H9 (cell line): ENCODE data around the gene SLMAP. TPM values are rescaled to one million over a fixed set of nuclear protein-coding genes. Genes with fewer than 3 reads are reported as not detected.

Experiments used
- DNase-seq: peaks from one replicate; pipeline ENCODE4 v3.0.0-alpha.2; 2017
- H2AFZ ChIP-seq: one replicate; pipeline ENCODE4 v1.6.1; 2013; ENCODE audit warnings: mild to moderate bottlenecking, low read length, control low read depth, moderate library complexity
- H2AK5ac ChIP-seq: 2 replicates; pipeline ENCODE4 v1.6.1; 2013; ENCODE audit warnings: low read length, control low read depth, mixed read lengths; ENCODE audit not compliant: insufficient read length
- H2BK120ac ChIP-seq: one replicate; pipeline ENCODE4 v1.6.1; 2013; ENCODE audit warnings: low read depth, mild to moderate bottlenecking, low read length, control low read depth, inconsistent platforms; ENCODE audit not compliant: poor library complexity, severe bottlenecking
- H2BK12ac ChIP-seq: 2 replicates; pipeline ENCODE4 v1.6.1; 2013; ENCODE audit warnings: low read length, control low read depth, mixed read lengths, low read depth; ENCODE audit not compliant: insufficient read length
- H2BK15ac ChIP-seq: 2 replicates; pipeline ENCODE4 v1.6.1; 2013; ENCODE audit warnings: low read depth, low read length, control low read depth
- H2BK20ac ChIP-seq: one replicate; pipeline ENCODE4 v1.6.1; 2013; ENCODE audit warnings: low read depth, mild to moderate bottlenecking, low read length, control low read depth, inconsistent platforms; ENCODE audit not compliant: poor library complexity, severe bottlenecking
- H2BK5ac ChIP-seq: 2 replicates; pipeline ENCODE4 v1.6.1; 2013; ENCODE audit warnings: low read length, control low read depth, mixed read lengths; ENCODE audit not compliant: insufficient read length
- H3K14ac ChIP-seq: 2 replicates; pipeline ENCODE4 v1.6.1; 2013; ENCODE audit warnings: low read length, control low read depth; ENCODE audit not compliant: insufficient read depth
- H3K18ac ChIP-seq: 2 replicates; pipeline ENCODE4 v1.6.1; 2013; ENCODE audit warnings: low read depth, mild to moderate bottlenecking, mixed read lengths, low read length, control low read depth; ENCODE audit not compliant: insufficient read length
- H3K23ac ChIP-seq: 2 replicates; pipeline ENCODE4 v1.6.1; 2013; ENCODE audit warnings: low read length, control low read depth, mixed read lengths, low read depth; ENCODE audit not compliant: insufficient read length
- H3K23me2 ChIP-seq: 2 replicates; pipeline ENCODE4 v1.6.1; 2013; ENCODE audit warnings: low read depth, mild to moderate bottlenecking, mixed read lengths, low read length, control low read depth; ENCODE audit not compliant: insufficient read length, poor library complexity, severe bottlenecking
- H3K27ac ChIP-seq: 2 replicates; pipeline ENCODE4 v1.5.1; 2013; ENCODE audit warnings: low read length, control low read depth, mixed read lengths, low read depth; ENCODE audit not compliant: insufficient read length
- H3K27me3 ChIP-seq: 2 replicates; pipeline ENCODE4 v1.6.1; 2013; ENCODE audit warnings: low read length, control low read depth, inconsistent platforms; ENCODE audit not compliant: insufficient read depth
- H3K4ac ChIP-seq: 2 replicates; pipeline ENCODE4 v1.6.1; 2013; ENCODE audit warnings: low read depth, mild to moderate bottlenecking, control low read depth, inconsistent platforms, low read length, moderate library complexity
- H3K4me1 ChIP-seq: 2 replicates; pipeline ENCODE4 v1.6.1; 2013; ENCODE audit warnings: low read length, control low read depth, inconsistent platforms; ENCODE audit not compliant: insufficient read depth
- H3K4me2 ChIP-seq: 2 replicates; pipeline ENCODE4 v1.6.1; 2013; ENCODE audit warnings: low read length, control low read depth, mixed read lengths; ENCODE audit not compliant: insufficient read length, insufficient read depth
- H3K56ac ChIP-seq: 2 replicates; pipeline ENCODE4 v1.6.1; 2013; ENCODE audit warnings: low read depth, mild to moderate bottlenecking, mixed read lengths, low read length, control low read depth; ENCODE audit not compliant: insufficient read length
- H3K79me1 ChIP-seq: 2 replicates; pipeline ENCODE4 v1.6.1; 2013; ENCODE audit warnings: low read depth, mild to moderate bottlenecking, moderate library complexity, low read length, control low read depth, inconsistent platforms; ENCODE audit not compliant: insufficient read depth, poor library complexity, severe bottlenecking
- H3K79me2 ChIP-seq: 2 replicates; pipeline ENCODE4 v1.6.1; 2013; ENCODE audit warnings: low read length, control low read depth, inconsistent platforms; ENCODE audit not compliant: insufficient read depth
- H3K9ac ChIP-seq: 2 replicates; pipeline ENCODE4 v1.6.1; 2013; ENCODE audit warnings: low read length, control low read depth, mixed read lengths; ENCODE audit not compliant: insufficient read length; ENCODE audit errors: extremely low read depth
- H3K9me3 ChIP-seq: one replicate; pipeline ENCODE4 v1.6.1; 2013; ENCODE audit warnings: low read depth, low read length, inconsistent platforms; ENCODE audit not compliant: control insufficient read depth
- H3T11ph ChIP-seq: one replicate; pipeline ENCODE4 v1.6.1; 2013; ENCODE audit warnings: mild to moderate bottlenecking, low read length, control low read depth, inconsistent platforms
- H4K20me1 ChIP-seq: one replicate; pipeline ENCODE4 v1.6.1; 2013; ENCODE audit not compliant: control insufficient read depth, insufficient read length, insufficient read depth
- H4K5ac ChIP-seq: 2 replicates; pipeline ENCODE4 v1.6.1; 2013; ENCODE audit warnings: low read depth, mild to moderate bottlenecking, mixed read lengths, low read length, control low read depth; ENCODE audit not compliant: insufficient read length
- H4K8ac ChIP-seq: replicated peaks from 2 replicates; pipeline ENCODE4 v1.6.1; 2013; ENCODE audit warnings: low read length, control low read depth, mixed read lengths, low read depth; ENCODE audit not compliant: insufficient read length
- H4K91ac ChIP-seq: 2 replicates; pipeline ENCODE4 v1.6.1; 2013; ENCODE audit warnings: low read depth, mild to moderate bottlenecking, moderate library complexity, mixed read lengths, low read length, control low read depth; ENCODE audit not compliant: insufficient read length
- H3K27ac Mint-ChIP-seq, 3 experiments: 2 replicates in 2 of 3; 3 replicates in 1 of 3; pipeline ENCODE4 v1.8.0; 2020 to 2021; ENCODE audit warnings: mixed read lengths in 3 of 3, mild to moderate bottlenecking in 1 of 3, moderate library complexity in 1 of 3
- H3K27me3 Mint-ChIP-seq: 2 replicates; pipeline ENCODE4 v1.8.0; 2021; ENCODE audit warnings: low read depth, mild to moderate bottlenecking, moderate library complexity, mixed read lengths
- H3K36me3 Mint-ChIP-seq, 3 experiments: 2 replicates in 2 of 3; 3 replicates in 1 of 3; pipeline ENCODE4 v1.8.0; 2020 to 2021; ENCODE audit warnings: low read depth in 3 of 3, mixed read lengths in 3 of 3; ENCODE audit not compliant: insufficient read depth in 1 of 3
- H3K4me1 Mint-ChIP-seq, 2 experiments: 2 replicates each; pipeline ENCODE4 v1.8.0; 2020; ENCODE audit warnings: mixed read lengths in 2 of 2
- H3K4me3 Mint-ChIP-seq, 2 experiments: 2 replicates in 1 of 2; 3 replicates in 1 of 2; pipeline ENCODE4 v1.8.0; 2020 to 2021; ENCODE audit warnings: mild to moderate bottlenecking in 2 of 2, mixed read lengths in 2 of 2, moderate library complexity in 1 of 2
- H3K9me3 Mint-ChIP-seq, 2 experiments: 2 replicates in 1 of 2; 3 replicates in 1 of 2; pipeline ENCODE4 v1.8.0; 2020; ENCODE audit warnings: mild to moderate bottlenecking in 2 of 2, mixed read lengths in 2 of 2, moderate library complexity in 1 of 2
- WGBS: extraction: QIAGEN DNeasy Blood & Tissue Kit; methylation state at CpG from one replicate; pipeline ENCODE4 v1.1.7; 2013; ENCODE audit warnings: missing lambda C conversion rate, low lambda C conversion rate, mixed read lengths; ENCODE audit not compliant: insufficient read length; ENCODE audit errors: extremely low coverage; 5-methylcytosine and 5-hydroxymethylcytosine counted together
- total RNA-seq: library from RNA; stranded (reverse); gene quantifications from 2 replicates; pipeline ENCODE4 v1.2.1, GENCODE V29; 2021
- TF ChIP-seq, protein P1 (sequence below): fragments of 200-600 bp; sonication (generic); conservative IDR thresholded peaks from 3 replicates; pipeline ENCODE4 v1.8.0; 2021; ENCODE audit warnings: antibody characterized with exemption, mild to moderate bottlenecking

Gene SLMAP
- total RNA-seq, 1 experiment from 2014 or later: 65.1 TPM

DNA sequence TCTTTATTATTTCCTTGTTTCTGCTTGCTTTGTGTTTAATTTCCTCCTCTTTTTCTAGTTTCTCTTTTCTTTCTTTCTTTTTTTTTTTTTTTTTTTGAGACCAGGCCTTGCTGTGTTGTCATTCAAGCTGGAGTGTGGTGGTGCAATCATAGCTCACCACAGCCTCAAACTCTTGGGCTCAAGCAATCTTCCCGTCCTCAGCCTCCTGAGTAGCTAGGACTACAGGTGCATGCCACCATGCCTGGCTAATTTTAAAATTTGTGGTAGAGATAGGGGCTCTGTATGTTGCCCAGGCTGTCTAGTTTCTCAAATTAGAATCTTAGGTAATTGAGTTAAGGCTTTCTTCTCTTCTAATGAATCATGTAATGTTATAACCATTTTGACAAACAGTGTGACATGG lies 22.4 kb downstream of the SLMAP start:
- Mint-ChIP-seq H3K4me3 (no peak overlapping the region), H3K27me3 (no peaks in the 10 kb centered on the region), H3K4me1 (peaks cover 6% of the 10 kb centered on the region in 2 experiments; a peak in 2 of 4 replicates), H3K9me3 (no peaks in the 10 kb centered on the region), H3K27ac (0 out of 7 replicates have a peak overlapping the region, but pooled peaks of 1 of the 3 experiments have one; percentile 15), H3K36me3 (no peaks in the 10 kb centered on the region; a peak in 1 of 7 replicates)
- H2BK120ac ChIP-seq: no peak overlapping the region
- no peaks in the 10 kb centered on the region for H4K20me1 ChIP-seq
- H3K23me2 ChIP-seq: no peaks in the 10 kb centered on the region
- H2BK5ac ChIP-seq: no peak overlapping the region
- WGBS: no CpG with 5 or more reads among the region's 1 CpG
- no peak overlapping the region for H3K23ac ChIP-seq
- TF ChIP-seq, protein P1, sequence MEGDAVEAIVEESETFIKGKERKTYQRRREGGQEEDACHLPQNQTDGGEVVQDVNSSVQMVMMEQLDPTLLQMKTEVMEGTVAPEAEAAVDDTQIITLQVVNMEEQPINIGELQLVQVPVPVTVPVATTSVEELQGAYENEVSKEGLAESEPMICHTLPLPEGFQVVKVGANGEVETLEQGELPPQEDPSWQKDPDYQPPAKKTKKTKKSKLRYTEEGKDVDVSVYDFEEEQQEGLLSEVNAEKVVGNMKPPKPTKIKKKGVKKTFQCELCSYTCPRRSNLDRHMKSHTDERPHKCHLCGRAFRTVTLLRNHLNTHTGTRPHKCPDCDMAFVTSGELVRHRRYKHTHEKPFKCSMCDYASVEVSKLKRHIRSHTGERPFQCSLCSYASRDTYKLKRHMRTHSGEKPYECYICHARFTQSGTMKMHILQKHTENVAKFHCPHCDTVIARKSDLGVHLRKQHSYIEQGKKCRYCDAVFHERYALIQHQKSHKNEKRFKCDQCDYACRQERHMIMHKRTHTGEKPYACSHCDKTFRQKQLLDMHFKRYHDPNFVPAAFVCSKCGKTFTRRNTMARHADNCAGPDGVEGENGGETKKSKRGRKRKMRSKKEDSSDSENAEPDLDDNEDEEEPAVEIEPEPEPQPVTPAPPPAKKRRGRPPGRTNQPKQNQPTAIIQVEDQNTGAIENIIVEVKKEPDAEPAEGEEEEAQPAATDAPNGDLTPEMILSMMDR: no peak
- H2AFZ ChIP-seq: no peak overlapping the region
- no peak overlapping the region for H2BK15ac ChIP-seq
- H3K27me3 ChIP-seq: no peaks in the 10 kb centered on the region
- H3K14ac ChIP-seq: no peak overlapping the region
- no peak overlapping the region for H3T11ph ChIP-seq
- no peak overlapping the region for H3K4me2 ChIP-seq
- H2BK12ac ChIP-seq: no peak overlapping the region
- H3K9me3 ChIP-seq: no peaks in the 10 kb centered on the region
- no peak overlapping the region for H4K91ac ChIP-seq
- no peak overlapping the region for H3K56ac ChIP-seq
- H3K9ac ChIP-seq: no peak overlapping the region
- no peak overlapping the region for H2BK20ac ChIP-seq
- no peak overlapping the region for H4K8ac ChIP-seq
- H4K5ac ChIP-seq: no peak overlapping the region
- no peak overlapping the region for H2AK5ac ChIP-seq
- no peak overlapping the region for H3K18ac ChIP-seq
- peaks cover 9% of the 10 kb centered on the region; the same call in 1 of the 2 replicates for H3K79me2 ChIP-seq
- no peak overlapping the region for H3K27ac ChIP-seq
- H3K79me1 ChIP-seq: peaks cover 8% of the 10 kb centered on the region
- no peak overlapping the region for H3K4ac ChIP-seq
- H3K4me1 ChIP-seq: no peaks in the 10 kb centered on the region
- DNase-seq: no peak
